Measurements from ENCODE around the gene COL4A6.

COL4A6 gene

GRCh38 chrX:108126661-108127060, 311.6 kb downstream of the COL4A6 start:
- Histone ChIP-seq H3K36me3 (ENCODE audit: control insufficient read depth in 2 of 2, insufficient read depth in 1 of 2, low read length in 2 of 2) (peaks cover 0 to 4% of the 10 kb centered on the region in 2 experiments; a peak in 1 of 3 replicates), H3K4me1 (ENCODE audit: control insufficient read depth, insufficient read depth, low read length) (0 out of 2 replicates have a peak, but pooled peaks cover 7% of the 10 kb centered on the region), H3K9me3 (ENCODE audit: control insufficient read depth, insufficient read depth, low read depth, low read length) (no peaks in the 10 kb centered on the region), H3K27ac (ENCODE audit: extremely low read depth, low read depth, low read length) (no peak overlapping the region), H3K4me3 (ENCODE audit: low read depth, low read length) (no peak overlapping the region)
- TF ChIP-seq ZNF112 (tag by site-specific recombination; IDR thresholded peaks at IDR 0.05) (no peak), ZNF585B (tag by site-specific recombination; IDR thresholded peaks at IDR 0.05) (no peak), ZNF2 (tag by site-specific recombination; IDR thresholded peaks at IDR 0.05) (no peak)
- CTCF ChIA-PET, result interaction anchor here (0.7 to 1.8 kb wide), 2 partner anchors 13 to 87 kb away, joined by 3 to 8 read pairs; no protein-coding TSS in a partner anchor
- POLR2A ChIA-PET, result no interaction called here

GRCh38 chrX:108123591-108124366, 314.4 kb downstream of the COL4A6 start:
- no peaks in the 10 kb centered on the region for H3K9me3 ChIP-seq (ENCODE audit: control insufficient read depth, insufficient read depth, low read depth, low read length)
- no peak overlapping the region for H3K4me3 ChIP-seq (ENCODE audit: low read depth, low read length)
- no peak overlapping the region for H3K27ac ChIP-seq (ENCODE audit: extremely low read depth, low read depth, low read length)
- ChIA-PET CTCF (interaction anchor here (0.6 to 1.5 kb wide), 3 partner anchors 7 to 51 kb away, joined by 3 read pairs; no protein-coding TSS in a partner anchor), POLR2A (interaction anchor here (1.6 kb wide), 1 partner anchor 32 kb away, joined by 8 read pairs; the partner anchor contains the start of genes ATG4A and PSMD10)
- H3K4me1 ChIP-seq (ENCODE audit: control insufficient read depth, insufficient read depth, low read length), result peaks cover 7% of the 10 kb centered on the region; the same call in 1 of the 2 replicates
- no peaks in the 10 kb centered on the region for H3K36me3 ChIP-seq (ENCODE audit: control insufficient read depth in 2 of 2, insufficient read depth in 1 of 2, low read length in 2 of 2)
- no peak for TF ChIP-seq ZNF112 (tag by site-specific recombination; IDR thresholded peaks at IDR 0.05)
- no peak for TF ChIP-seq ZNF561 (tag by site-specific recombination; IDR thresholded peaks at IDR 0.05; ENCODE audit: borderline replicate concordance)
- TF ChIP-seq ZNF133 (tag by site-specific recombination; IDR thresholded peaks at IDR 0.05), result no peak
- no peak for TF ChIP-seq ZNF791 (tag by site-specific recombination; IDR thresholded peaks at IDR 0.05)
- TF ChIP-seq, protein P1, sequence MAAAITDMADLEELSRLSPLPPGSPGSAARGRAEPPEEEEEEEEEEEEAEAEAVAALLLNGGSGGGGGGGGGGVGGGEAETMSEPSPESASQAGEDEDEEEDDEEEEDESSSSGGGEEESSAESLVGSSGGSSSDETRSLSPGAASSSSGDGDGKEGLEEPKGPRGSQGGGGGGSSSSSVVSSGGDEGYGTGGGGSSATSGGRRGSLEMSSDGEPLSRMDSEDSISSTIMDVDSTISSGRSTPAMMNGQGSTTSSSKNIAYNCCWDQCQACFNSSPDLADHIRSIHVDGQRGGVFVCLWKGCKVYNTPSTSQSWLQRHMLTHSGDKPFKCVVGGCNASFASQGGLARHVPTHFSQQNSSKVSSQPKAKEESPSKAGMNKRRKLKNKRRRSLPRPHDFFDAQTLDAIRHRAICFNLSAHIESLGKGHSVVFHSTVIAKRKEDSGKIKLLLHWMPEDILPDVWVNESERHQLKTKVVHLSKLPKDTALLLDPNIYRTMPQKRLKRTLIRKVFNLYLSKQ (tag by site-specific recombination; IDR thresholded peaks at IDR 0.05; ENCODE audit: borderline replicate concordance), result no peak
- TF ChIP-seq, protein P2, sequence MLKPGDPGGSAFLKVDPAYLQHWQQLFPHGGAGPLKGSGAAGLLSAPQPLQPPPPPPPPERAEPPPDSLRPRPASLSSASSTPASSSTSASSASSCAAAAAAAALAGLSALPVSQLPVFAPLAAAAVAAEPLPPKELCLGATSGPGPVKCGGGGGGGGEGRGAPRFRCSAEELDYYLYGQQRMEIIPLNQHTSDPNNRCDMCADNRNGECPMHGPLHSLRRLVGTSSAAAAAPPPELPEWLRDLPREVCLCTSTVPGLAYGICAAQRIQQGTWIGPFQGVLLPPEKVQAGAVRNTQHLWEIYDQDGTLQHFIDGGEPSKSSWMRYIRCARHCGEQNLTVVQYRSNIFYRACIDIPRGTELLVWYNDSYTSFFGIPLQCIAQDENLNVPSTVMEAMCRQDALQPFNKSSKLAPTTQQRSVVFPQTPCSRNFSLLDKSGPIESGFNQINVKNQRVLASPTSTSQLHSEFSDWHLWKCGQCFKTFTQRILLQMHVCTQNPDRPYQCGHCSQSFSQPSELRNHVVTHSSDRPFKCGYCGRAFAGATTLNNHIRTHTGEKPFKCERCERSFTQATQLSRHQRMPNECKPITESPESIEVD (tag by site-specific recombination; IDR thresholded peaks at IDR 0.05), result no peak
- TF ChIP-seq ZNF792 (tag by site-specific recombination; IDR thresholded peaks at IDR 0.05), result no peak
- no peak for TF ChIP-seq ZNF239 (tag by site-specific recombination; IDR thresholded peaks at IDR 0.05)
- TF ChIP-seq ZNF529 (tag by site-specific recombination; IDR thresholded peaks at IDR 0.05; ENCODE audit: insufficient replicate concordance), result no peak
- TF ChIP-seq, protein P3, sequence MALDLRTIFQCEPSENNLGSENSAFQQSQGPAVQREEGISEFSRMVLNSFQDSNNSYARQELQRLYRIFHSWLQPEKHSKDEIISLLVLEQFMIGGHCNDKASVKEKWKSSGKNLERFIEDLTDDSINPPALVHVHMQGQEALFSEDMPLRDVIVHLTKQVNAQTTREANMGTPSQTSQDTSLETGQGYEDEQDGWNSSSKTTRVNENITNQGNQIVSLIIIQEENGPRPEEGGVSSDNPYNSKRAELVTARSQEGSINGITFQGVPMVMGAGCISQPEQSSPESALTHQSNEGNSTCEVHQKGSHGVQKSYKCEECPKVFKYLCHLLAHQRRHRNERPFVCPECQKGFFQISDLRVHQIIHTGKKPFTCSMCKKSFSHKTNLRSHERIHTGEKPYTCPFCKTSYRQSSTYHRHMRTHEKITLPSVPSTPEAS (tag by site-specific recombination; IDR thresholded peaks at IDR 0.05), result no peak
- no peak for TF ChIP-seq GLI2 (tag by site-specific recombination; IDR thresholded peaks at IDR 0.05; ENCODE audit: borderline replicate concordance, low read depth)
- no peak for TF ChIP-seq PRDM1 (tag by site-specific recombination; IDR thresholded peaks at IDR 0.05)
- TF ChIP-seq ZNF707 (tag by site-specific recombination; IDR thresholded peaks at IDR 0.05), result no peak
- no peak for TF ChIP-seq ZNF184 (tag by site-specific recombination; IDR thresholded peaks at IDR 0.05)
- no peak for TF ChIP-seq ZXDB (tag by site-specific recombination; IDR thresholded peaks at IDR 0.05)
- no peak for TF ChIP-seq OVOL3 (tag by site-specific recombination; IDR thresholded peaks at IDR 0.05)
